CD1c-positive myeloid dendritic cell (primary cell): ENCODE data around the gene AMER3.

Experiments used
- DNase-seq: peaks from one replicate; pipeline ENCODE4 v3.0.0-alpha.2; 2016; ENCODE audit errors: extremely low spot score

AMER3 gene

DNA sequence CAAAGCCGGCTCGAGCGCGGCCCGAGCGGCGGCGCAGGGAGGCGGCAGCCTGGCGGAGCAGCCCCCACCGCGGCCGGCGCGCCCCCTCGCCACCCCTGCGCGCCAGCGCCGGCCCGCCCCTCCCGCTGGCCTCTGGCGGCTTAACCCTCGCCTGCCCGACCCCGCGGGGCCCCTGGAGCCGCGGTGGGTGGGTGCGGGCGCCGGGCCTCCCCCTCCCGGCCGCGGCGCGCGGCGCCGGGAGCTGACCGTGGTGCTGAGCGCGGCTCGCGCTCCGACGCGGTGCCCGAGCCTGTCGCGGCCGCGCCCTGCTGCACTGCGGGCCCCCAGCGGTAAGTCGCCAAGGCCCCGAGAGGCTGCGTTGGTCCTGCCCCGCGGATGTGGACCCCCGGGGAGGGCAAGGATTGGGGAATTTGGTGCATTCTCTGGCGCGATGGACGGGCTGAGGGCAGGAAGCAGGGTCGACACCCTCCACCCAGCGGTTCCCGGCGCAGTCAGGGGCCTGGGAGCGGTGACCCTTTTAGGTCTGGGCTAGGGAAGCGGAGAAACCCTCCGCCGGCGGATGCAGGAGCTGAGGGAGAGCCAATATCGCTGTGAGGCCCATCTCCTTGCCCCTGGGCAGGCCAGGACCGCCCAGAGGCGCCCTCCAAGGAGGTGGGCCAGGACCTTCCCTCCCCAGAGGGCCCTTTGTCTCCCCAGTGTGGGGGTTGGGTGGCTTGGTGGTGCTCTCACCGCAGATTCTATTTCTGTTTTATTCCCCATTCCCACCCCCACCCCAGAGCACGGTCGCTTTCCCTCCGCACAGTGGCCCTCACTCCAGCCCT, 923 bp downstream of the AMER3 start:
- no peak for DNase-seq

DNA sequence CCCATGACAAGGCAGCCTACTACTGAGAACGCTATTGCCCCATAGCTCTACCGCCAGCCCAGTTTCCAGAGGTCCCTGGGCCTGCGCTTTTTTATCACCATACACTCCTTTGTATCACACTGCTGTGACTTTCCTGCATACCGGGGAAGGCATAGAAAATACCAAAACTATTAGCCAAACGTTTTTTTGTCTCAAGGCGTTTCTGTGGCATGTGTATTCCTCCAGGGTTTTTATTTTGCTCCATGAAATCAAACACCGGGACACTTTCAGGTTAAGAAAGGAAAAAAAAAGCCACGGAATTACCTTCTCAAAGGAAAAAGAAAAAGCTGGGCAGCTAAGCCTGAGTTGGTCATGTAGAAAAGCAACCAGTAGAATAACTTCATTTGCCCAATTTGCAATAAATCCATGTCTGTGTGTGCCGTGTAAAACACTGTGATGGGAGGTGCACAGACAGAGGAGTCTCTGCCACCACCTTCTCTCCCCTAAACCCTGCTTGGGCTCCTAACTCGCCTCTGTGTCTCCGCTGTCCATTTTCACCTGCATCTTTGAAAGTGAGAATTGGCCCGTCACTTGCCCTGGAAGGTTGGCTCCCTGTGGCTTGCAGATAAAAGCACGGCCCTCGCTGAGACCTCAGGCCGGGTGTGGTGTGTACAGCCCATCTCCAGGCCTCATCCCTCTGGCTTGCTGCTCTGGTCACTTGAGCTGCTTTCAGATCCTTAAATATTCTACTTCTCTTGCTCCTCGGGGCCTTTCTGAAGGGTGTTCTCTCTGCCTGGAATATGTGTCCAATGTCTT, 1.7 kb downstream of the AMER3 start:
- no peak for DNase-seq

DNA sequence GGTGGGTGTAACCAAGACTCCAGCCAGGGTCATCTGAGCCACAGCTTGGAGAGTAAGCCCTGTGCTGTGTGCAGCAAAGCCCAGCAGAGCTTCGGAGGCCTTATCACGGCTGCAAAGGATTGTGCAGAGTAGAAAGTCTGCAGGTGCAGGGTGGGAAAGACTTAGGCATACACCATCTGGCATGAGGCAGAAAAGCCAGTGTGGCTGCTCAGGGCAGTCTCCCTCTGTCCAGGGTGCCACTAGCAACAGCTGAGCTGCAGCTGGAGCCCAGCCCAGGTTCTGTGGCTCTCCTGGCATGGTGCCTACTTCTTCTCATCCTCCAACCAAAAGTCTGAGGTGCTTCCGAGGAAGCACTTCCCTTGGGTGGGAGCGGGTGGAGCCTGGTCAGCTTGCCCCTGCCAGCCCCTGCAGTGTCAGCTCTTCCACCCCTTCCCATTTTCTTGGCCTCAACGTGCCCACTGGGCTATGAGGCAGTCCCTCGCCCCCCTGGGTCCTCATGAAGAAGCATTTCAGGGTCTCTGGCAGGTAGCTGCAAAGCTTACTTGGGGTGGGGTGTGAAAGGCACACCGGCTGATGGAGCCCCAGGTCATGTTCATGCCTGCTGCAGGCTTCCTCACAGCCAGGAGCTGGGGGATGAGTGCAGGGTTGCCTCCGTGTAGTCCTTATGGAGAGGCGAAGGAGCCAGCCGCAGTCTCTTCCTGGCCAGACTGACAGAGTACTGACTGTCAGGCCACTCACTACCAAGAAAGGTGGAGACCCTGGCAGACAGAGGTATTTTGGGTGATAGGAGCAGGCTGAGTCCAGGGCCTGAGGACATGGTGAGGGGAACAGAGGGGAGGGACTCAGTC, 4.8 kb downstream of the AMER3 start:
- no peak for DNase-seq

GRCh38 chr2:130760754-130761751, 5.7 kb downstream of the AMER3 start:
- DNase-seq, result no peak

GRCh38 chr2:130762031-130762909, 6.9 kb downstream of the AMER3 start:
- no peak for DNase-seq

- DNase-seq, result no peak
Observed at GRCh38 chr2:130762910-130763385, 7.6 kb downstream of the AMER3 start.

DNA sequence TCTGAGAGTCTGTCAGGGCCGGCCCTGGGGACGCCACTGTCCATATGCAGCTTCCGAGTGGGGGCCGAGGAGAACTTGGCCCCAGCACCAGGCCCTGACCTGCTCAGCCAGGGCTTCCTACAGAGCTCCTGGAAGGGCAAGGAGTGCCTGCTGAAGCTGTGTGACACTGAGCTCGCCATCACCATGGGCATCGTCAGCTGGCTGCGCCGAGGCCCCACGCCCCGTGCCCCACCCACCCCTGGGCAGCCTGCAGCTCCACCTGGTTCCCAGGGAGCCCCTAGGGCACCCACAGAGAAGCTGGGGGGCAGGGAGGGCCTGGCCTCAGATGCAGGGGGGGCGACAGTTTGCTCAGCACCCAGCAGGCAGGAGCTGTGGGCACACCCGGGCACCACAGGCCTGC, 8.1 kb downstream of the AMER3 start:
- no peak for DNase-seq

- DNase-seq, result no peak
Observed at GRCh38 chr2:130764035-130764820, 8.9 kb downstream of the AMER3 start.

- DNase-seq, result no peak
Observed at GRCh38 chr2:130764821-130765115, 9.4 kb downstream of the AMER3 start.

DNA sequence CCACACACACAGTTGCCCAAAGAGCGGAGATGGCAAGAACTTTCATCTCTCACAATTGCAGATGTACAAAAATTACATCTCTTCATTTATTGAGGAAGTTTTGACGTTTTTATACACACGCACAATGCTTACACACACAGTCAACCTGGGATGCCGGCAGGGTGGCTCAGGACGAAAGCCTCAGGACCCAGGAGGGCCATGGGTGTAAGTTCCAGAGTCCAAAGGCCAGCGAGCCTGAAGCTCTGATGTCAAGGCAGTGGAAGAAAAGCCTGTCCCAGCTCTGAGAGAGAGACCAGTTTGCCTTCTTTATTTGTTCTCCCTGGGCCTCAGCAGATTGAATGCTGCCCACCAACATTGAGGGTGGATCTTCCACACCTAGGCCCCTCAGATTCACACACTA, 10.1 kb downstream of the AMER3 start:
- DNase-seq, result no peak

- no peak for DNase-seq
Observed at GRCh38 chr2:130766037-130766436, 10.7 kb downstream of the AMER3 start.

DNA sequence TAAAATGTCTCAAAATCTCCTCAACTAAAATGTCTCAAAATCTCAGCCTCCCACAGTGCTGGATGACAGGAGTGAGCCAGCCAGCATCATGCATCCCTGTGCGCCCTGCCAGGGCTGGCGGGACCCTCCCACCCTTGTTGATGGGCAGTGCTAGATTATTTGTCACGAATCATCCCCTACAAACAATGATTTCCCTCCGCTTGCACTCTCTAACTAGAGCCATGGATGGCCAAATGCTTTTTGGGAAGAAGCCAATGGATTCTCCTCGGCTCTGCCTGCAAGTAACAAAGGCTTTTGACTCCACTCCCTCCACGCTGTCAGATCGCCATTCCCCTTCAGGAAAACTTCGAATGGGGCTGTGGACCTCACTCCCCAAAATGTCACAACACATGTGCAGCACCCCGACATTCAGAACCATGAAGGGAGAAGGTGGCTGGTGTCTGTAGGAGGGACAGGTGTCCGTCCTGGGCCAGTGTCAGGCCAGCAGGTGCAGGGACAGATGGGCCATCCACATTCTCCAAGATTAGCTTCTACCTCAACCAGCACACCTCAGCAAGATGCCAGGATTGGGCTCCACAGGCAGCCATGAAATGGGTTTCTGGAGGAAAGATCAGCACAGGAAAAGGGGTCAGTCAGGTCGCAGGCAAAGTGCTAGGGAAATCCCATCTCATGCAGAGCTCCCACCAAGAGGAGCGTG, 11.5 kb downstream of the AMER3 start:
- DNase-seq, result no peak

- no peak for DNase-seq
Observed at GRCh38 chr2:130767408-130767775, 12.1 kb downstream of the AMER3 start.

GRCh38 chr2:130768191-130768855, 13.0 kb downstream of the AMER3 start:
- DNase-seq, result no peak

DNA sequence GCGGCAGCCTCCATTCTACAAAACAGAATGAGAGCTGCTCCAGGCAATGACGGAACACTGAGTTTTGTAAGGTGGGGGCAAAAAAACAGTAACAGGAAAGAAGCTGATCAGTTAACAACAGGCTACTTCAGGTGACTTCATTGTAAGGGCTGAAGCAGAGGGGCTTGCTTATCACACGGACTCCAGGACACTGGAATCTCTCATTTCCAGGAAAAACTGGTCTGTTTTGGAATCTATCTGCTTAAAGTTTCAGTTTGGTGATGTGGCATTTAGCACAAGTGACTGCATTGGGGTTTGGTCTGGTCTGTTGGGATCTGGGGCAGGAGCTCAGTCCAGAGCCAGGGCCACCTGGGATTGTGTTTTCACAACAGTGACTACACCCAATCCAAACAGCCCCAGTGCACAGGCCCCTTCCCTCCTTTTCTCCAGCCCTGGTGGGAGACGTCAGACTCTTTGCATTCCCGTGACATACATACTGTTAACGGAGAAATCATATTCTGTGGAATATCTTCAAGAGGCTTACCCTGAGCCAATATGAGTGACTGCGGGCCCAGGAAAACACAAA, 14.1 kb downstream of the AMER3 start:
- no peak for DNase-seq

DNA sequence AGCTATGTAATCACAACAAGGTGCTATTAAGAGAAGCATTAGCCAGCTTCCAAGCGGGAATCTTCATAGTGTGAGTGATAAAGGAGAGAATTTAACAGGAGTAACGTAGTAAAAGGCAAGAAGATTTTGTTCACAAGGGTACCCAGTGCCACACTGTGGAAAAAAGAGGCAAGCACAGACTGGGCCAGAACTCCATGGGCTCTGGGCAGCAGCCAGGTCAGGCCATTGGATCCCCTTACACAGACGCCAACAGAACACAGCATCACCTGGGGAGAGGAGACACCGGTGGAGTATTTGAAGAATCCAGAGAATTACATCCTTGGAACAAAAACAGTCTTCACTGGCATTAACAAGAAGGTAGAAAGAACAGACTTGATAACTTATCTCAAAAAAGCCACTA, 21.2 kb downstream of the AMER3 start:
- DNase-seq, result no peak

GRCh38 chr2:130778781-130779180, 23.4 kb downstream of the AMER3 start:
- no peak for DNase-seq
